ENCODE data around the gene DNAJB6.
"Not testable (repeated sequence)": the region's sequence is repeated elsewhere in the genome, so short reads cannot be mapped to it uniquely, and the experiment has no call there.

The DNAJB6 gene

DNA sequence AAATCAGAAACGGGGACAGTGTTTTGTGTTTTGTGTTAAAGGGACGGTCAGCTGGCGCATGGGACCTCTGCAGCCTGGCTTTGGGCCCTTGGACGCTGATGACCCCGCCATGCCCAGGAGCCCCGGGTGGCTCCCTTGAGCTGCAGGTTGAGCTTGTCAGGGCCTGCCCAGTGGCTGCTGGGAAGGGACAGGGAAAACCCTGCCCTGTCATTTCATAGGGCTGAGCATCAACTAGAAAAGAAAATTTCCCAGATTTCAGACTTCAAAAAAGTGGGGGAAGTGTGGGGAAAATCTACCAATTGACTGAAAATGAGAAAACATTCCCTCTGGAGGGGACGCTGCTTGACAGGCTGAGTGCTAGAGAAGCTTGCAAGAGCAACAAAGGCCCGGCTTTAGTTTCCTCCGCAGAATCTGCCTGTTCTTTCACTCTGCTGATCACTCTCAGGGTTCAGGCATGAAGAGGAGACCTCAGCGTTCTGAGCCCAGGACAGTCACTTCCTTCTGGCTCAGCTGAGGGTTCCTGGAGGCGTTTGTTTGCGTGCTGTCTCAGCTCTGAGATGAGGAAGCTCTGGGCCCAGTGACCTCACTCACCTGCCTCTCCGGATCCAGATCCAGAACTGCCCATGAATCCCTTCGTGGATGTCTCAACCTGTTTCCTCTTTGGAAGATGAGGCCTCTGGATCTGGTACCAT is 18.6 kb upstream of the DNAJB6 start:
- H3K36me3 ChIP-seq (ENCODE audit: control insufficient read depth, insufficient read depth, low read length): no peaks in the 10 kb centered on the region
- no peaks in the 10 kb centered on the region for H3K4me1 ChIP-seq
- TF ChIP-seq, protein P1, sequence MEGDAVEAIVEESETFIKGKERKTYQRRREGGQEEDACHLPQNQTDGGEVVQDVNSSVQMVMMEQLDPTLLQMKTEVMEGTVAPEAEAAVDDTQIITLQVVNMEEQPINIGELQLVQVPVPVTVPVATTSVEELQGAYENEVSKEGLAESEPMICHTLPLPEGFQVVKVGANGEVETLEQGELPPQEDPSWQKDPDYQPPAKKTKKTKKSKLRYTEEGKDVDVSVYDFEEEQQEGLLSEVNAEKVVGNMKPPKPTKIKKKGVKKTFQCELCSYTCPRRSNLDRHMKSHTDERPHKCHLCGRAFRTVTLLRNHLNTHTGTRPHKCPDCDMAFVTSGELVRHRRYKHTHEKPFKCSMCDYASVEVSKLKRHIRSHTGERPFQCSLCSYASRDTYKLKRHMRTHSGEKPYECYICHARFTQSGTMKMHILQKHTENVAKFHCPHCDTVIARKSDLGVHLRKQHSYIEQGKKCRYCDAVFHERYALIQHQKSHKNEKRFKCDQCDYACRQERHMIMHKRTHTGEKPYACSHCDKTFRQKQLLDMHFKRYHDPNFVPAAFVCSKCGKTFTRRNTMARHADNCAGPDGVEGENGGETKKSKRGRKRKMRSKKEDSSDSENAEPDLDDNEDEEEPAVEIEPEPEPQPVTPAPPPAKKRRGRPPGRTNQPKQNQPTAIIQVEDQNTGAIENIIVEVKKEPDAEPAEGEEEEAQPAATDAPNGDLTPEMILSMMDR (IDR thresholded peaks at IDR 0.05): no peak
- no peaks in the 10 kb centered on the region for H3K27me3 ChIP-seq (ENCODE audit: control insufficient read depth, insufficient read depth, low read length)
- H2AFZ ChIP-seq: peak overlapping the region; percentile 23
- H3K4me3 ChIP-seq (ENCODE audit: low read depth, low read length): no peak overlapping the region
- no peak overlapping the region for H3K27ac ChIP-seq
- no peaks in the 10 kb centered on the region for H3K9me3 ChIP-seq (ENCODE audit: control insufficient read depth, low read length)
- no peaks in the 10 kb centered on the region for H3K79me2 ChIP-seq
- no peak overlapping the region for H3K9ac ChIP-seq
- H3K4me2 ChIP-seq (ENCODE audit: low read length): no peak overlapping the region

DNA sequence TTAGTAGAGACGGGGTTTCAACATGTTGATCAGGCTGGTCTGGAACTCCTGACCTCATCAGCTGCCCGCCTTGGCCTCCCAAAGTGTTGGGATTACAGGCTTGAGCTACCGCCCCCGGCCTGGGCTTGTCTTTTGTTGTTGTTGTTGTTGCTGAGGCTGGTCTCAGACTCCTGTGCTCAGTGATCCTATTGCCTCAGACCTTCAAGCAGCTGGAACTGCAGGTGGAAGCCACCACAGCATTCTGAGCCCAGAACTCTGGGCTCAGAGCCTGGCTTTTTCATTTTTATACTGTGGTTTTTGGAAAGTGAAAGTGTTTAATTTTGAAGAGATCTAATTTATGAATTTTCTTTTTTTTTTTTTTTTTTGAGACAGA is 16.2 kb upstream of the DNAJB6 start:
- H3K4me2 ChIP-seq (ENCODE audit: low read length): no peak overlapping the region
- H2AFZ ChIP-seq: no peak overlapping the region
- no peak overlapping the region for H3K4me3 ChIP-seq (ENCODE audit: low read depth, low read length)
- H3K27me3 ChIP-seq (ENCODE audit: control insufficient read depth, insufficient read depth, low read length): no peaks in the 10 kb centered on the region
- H3K79me2 ChIP-seq: no peaks in the 10 kb centered on the region
- TF ChIP-seq, protein P1 (IDR thresholded peaks at IDR 0.05): no peak
- H3K9me3 ChIP-seq (ENCODE audit: control insufficient read depth, low read length): no peaks in the 10 kb centered on the region
- H3K36me3 ChIP-seq (ENCODE audit: control insufficient read depth, insufficient read depth, low read length): no peaks in the 10 kb centered on the region
- H3K4me1 ChIP-seq: no peaks in the 10 kb centered on the region
- no peak overlapping the region for H3K9ac ChIP-seq
- no peak overlapping the region for H3K27ac ChIP-seq

DNA sequence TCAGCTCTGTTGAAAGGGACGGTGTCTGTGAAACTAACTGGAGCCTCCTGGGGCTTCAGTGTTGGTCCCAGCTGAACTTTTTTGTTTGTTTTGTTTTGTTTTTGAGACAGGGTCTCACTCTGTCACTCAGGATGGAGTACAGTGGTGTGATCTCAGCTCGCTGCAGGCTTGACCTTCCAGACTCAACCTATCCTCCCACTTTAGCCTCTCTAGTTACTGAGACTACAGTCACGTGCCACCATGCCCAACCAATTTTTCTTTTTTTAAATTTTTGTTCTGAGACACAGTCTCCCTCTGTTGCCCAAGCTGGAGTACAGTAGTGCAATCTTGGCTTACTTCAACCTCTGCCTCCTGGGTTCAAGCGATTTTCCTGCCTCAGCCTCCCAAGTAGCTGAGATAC is 13.4 kb upstream of the DNAJB6 start:
- H3K4me2 ChIP-seq (ENCODE audit: low read length): no peak overlapping the region
- no peaks in the 10 kb centered on the region for H3K36me3 ChIP-seq (ENCODE audit: control insufficient read depth, insufficient read depth, low read length)
- H3K27me3 ChIP-seq (ENCODE audit: control insufficient read depth, insufficient read depth, low read length): no peaks in the 10 kb centered on the region
- TF ChIP-seq, protein P1 (IDR thresholded peaks at IDR 0.05): no peak
- H2AFZ ChIP-seq: no peak overlapping the region
- no peaks in the 10 kb centered on the region for H3K79me2 ChIP-seq
- H3K4me3 ChIP-seq (ENCODE audit: low read depth, low read length): no peak overlapping the region
- no peaks in the 10 kb centered on the region for H3K9me3 ChIP-seq (ENCODE audit: control insufficient read depth, low read length)
- no peak overlapping the region for H3K27ac ChIP-seq
- no peaks in the 10 kb centered on the region for H3K4me1 ChIP-seq
- no peak overlapping the region for H3K9ac ChIP-seq

- TF ChIP-seq, protein P1 (IDR thresholded peaks at IDR 0.05): no peak
- Histone ChIP-seq H3K79me2 (no peaks in the 10 kb centered on the region), H3K4me2 (ENCODE audit: low read length) (no peak overlapping the region), H3K27ac (no peak overlapping the region), H2AFZ (peak overlapping the region; percentile 75), H3K4me1 (no peaks in the 10 kb centered on the region), H3K27me3 (ENCODE audit: control insufficient read depth, insufficient read depth, low read length) (no peaks in the 10 kb centered on the region), H3K4me3 (ENCODE audit: low read depth, low read length) (no peak overlapping the region), H3K9me3 (ENCODE audit: control insufficient read depth, low read length) (no peaks in the 10 kb centered on the region), H3K36me3 (ENCODE audit: control insufficient read depth, insufficient read depth, low read length) (no peaks in the 10 kb centered on the region), H3K9ac (no peak overlapping the region)
These were observed 7.4 kb upstream of the DNAJB6 start for GRCh38 chr7:157329447-157329846.

DNA sequence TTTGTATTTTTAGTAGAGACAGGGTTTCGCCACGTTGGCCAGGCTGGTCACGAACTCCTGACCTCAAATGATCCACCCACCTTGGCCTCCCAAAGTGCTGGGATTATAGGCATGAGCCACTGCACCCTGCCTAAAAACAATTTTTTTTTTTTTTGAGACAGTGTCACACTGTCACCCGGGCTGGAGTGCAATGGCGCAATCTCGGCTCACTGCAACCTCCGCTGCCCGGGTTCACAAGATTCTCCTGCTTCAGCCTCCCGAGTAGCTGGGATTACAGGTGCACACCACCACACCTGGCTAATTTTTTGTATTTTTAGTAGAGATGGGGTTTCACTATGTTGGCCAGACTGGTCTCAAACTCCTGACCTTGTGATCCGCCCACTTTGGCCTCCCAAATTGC is 6.2 kb upstream of the DNAJB6 start:
- not testable (repeated sequence) for H3K4me1 ChIP-seq; H3K9me3 ChIP-seq (ENCODE audit: control insufficient read depth, low read length); H3K4me2 ChIP-seq (ENCODE audit: low read length); H2AFZ ChIP-seq; H3K9ac ChIP-seq; H3K79me2 ChIP-seq; H3K4me3 ChIP-seq (ENCODE audit: low read depth, low read length); H3K27ac ChIP-seq; H3K36me3 ChIP-seq (ENCODE audit: control insufficient read depth, insufficient read depth, low read length); H3K27me3 ChIP-seq (ENCODE audit: control insufficient read depth, insufficient read depth, low read length)

GRCh38 chr7:157331049-157331448 is 5.8 kb upstream of the DNAJB6 start:
- H3K27ac ChIP-seq; H3K4me2 ChIP-seq (ENCODE audit: low read length); H3K36me3 ChIP-seq (ENCODE audit: control insufficient read depth, insufficient read depth, low read length); H3K4me1 ChIP-seq; H2AFZ ChIP-seq; H3K79me2 ChIP-seq; H3K27me3 ChIP-seq (ENCODE audit: control insufficient read depth, insufficient read depth, low read length); H3K9ac ChIP-seq; H3K4me3 ChIP-seq (ENCODE audit: low read depth, low read length); H3K9me3 ChIP-seq (ENCODE audit: control insufficient read depth, low read length): not testable (repeated sequence)

All from parathyroid adenoma (tissue), 2 donors.